ENCODE results near the gene POFUT1. TPM values are rescaled to one million over a fixed set of nuclear protein-coding genes. Genes with fewer than 3 reads are reported as not detected.

POFUT1 gene
- total and polyA plus RNA-seq, 2 of the 8 experiments (the other 6 are each of a cell fraction or from before 2014, with no cell fraction given): 19.4 to 24.4 TPM

GRCh38 chr20:32224463-32224862 lies 16.8 kb downstream of the POFUT1 start:
- Histone ChIP-seq H3K36me3 (ENCODE audit: control insufficient read depth in 2 of 4, insufficient read depth in 4 of 4, low read length in 3 of 4) (peaks cover 24 to 34% (median 25%) of the 10 kb centered on the region in 4 experiments), H3K23ac (ENCODE audit: insufficient read length) (no peak overlapping the region), H4K5ac (ENCODE audit: insufficient read length, low read depth, low read length) (no peak overlapping the region), H3K14ac (ENCODE audit: insufficient read length) (no peak overlapping the region), H3K27me3 (replicated peaks in 1 of 4; ENCODE audit: control insufficient read depth in 3 of 4, extremely low read depth in 1 of 4, insufficient read depth in 3 of 4, low read length in 3 of 4) (no peaks in the 10 kb centered on the region), H3K18ac (ENCODE audit: extremely low read depth, low read length) (no peak overlapping the region), H3K9me3 (ENCODE audit: insufficient read depth in 2 of 2, low read depth in 1 of 2, low read length in 1 of 2) (no peaks in the 10 kb centered on the region), H3K79me1 (ENCODE audit: low read depth, low read length) (no peaks in the 10 kb centered on the region; the same call in 1 of the 2 replicates), H3K79me2 (ENCODE audit: control insufficient read depth in 1 of 2, insufficient read depth in 2 of 2, low read length in 2 of 2) (no peaks in the 10 kb centered on the region), H4K20me1 (replicated peaks in 1 of 2; ENCODE audit: control insufficient read depth in 1 of 2, insufficient read depth in 2 of 2, low read length in 2 of 2) (peaks cover 4 to 6% of the 10 kb centered on the region in 2 experiments), H4K8ac (ENCODE audit: extremely low read depth, insufficient read depth, low read length) (no peak overlapping the region), H2BK20ac (ENCODE audit: low read length) (no peak overlapping the region), H3K4me1 (replicated peaks in 1 of 4; ENCODE audit: control insufficient read depth in 3 of 4, insufficient read depth in 4 of 4, low read length in 3 of 4) (no peaks in the 10 kb centered on the region), H3K4me3 (ENCODE audit: extremely low read depth in 1 of 4, insufficient read depth in 2 of 4, low read depth in 3 of 4, low read length in 4 of 4) (no peak overlapping the region), H2BK5ac (ENCODE audit: low read depth, low read length) (no peak overlapping the region), H2BK120ac (replicated peaks; ENCODE audit: low read depth, low read length) (no peak overlapping the region), H3K27ac (ENCODE audit: low read depth, low read length) (no peak overlapping the region), H4K91ac (replicated peaks; ENCODE audit: insufficient read length, low read length) (no peak overlapping the region), H2BK15ac (ENCODE audit: low read length) (no peak overlapping the region), H3K23me2 (ENCODE audit: low read depth, low read length) (no peaks in the 10 kb centered on the region), H3K56ac (replicated peaks; ENCODE audit: insufficient read length, low read depth, low read length) (no peak overlapping the region), H3K4ac (replicated peaks; ENCODE audit: insufficient read length, low read depth, low read length) (no peak overlapping the region), H2AK5ac (ENCODE audit: low read depth, low read length) (no peak overlapping the region), H3K4me2 (ENCODE audit: insufficient read depth in 1 of 2, low read depth in 2 of 2, low read length in 2 of 2) (no peak overlapping the region), H2BK12ac (ENCODE audit: low read depth, low read length) (no peak overlapping the region), H3K9ac (replicated peaks in 1 of 4; ENCODE audit: extremely low read depth in 1 of 4, low read depth in 3 of 4, low read length in 3 of 4) (no peak overlapping the region), H2AFZ (ENCODE audit: low read length) (no peak overlapping the region)
- no peak for TF ChIP-seq NRF1 (IDR thresholded peaks at IDR 0.05; ENCODE audit: low read depth, low read length)
- no peak for TF ChIP-seq MAX (IDR thresholded peaks at IDR 0.05)
- no peak for TF ChIP-seq SIRT6 (IDR thresholded peaks at IDR 0.05; ENCODE audit: low read length)
- no peak for TF ChIP-seq POU5F1 (IDR thresholded peaks at IDR 0.05; ENCODE audit: low read depth, low read length)
- no peak for TF ChIP-seq EGR1 (IDR thresholded peaks at IDR 0.05; ENCODE audit: borderline replicate concordance, low read depth, low read length)
- no peak for TF ChIP-seq TBP (IDR thresholded peaks at IDR 0.05; ENCODE audit: low read depth, low read length)
- no peak for TF ChIP-seq RAD21 (IDR thresholded peaks at IDR 0.05 in 1 of 2, conservative IDR thresholded peaks at IDR 0.05 in 1 of 2; ENCODE audit: low read depth in 2 of 2, low read length in 2 of 2)
- no peak for TF ChIP-seq JUND (IDR thresholded peaks at IDR 0.05; ENCODE audit: low read length)
- TF ChIP-seq KDM4A (IDR thresholded peaks at IDR 0.05; ENCODE audit: low read depth, low read length, severe bottlenecking): no peak
- no peak for TF ChIP-seq HDAC2 (IDR thresholded peaks at IDR 0.05; ENCODE audit: borderline replicate concordance in 1 of 2, low read depth in 2 of 2, low read length in 2 of 2)
- no peak for TF ChIP-seq GABPA (IDR thresholded peaks at IDR 0.05; ENCODE audit: borderline replicate concordance, insufficient read depth, low read length)
- TF ChIP-seq KDM1A (IDR thresholded peaks at IDR 0.05; ENCODE audit: borderline replicate concordance, low read length): no peak
- no peak for TF ChIP-seq JUN (IDR thresholded peaks at IDR 0.05; ENCODE audit: low read depth, low read length)
- no peak for TF ChIP-seq SP1 (IDR thresholded peaks at IDR 0.05; ENCODE audit: low read depth, low read length)
- ChIA-PET POLR2A (ENCODE audit: partially characterized antibody) (interaction anchor here (1.1 to 3.4 kb wide), 4 partner anchors 10 to 20 kb away, joined by 3 to 16 read pairs (median 5); no protein-coding TSS in a partner anchor), CTCF (ENCODE audit: partially characterized antibody) (no interaction called here)
- 89% methylated on average over 4 of the region's 4 CpGs; no CpG with 5 or more reads in 1 of the 2 experiments for WGBS, 2 experiments (ENCODE audit: extremely low coverage in 1 of 2, insufficient coverage in 1 of 2, insufficient read length in 1 of 2, insufficient replicate concordance in 2 of 2, low coverage in 1 of 2, low lambda C conversion rate in 2 of 2, missing lambda C conversion rate in 1 of 2)
- FAIRE-seq (no peak), DNase-seq (ENCODE audit: low read depth in 1 of 2, low spot score in 2 of 2) (no peak)
